Measurements from ENCODE around the gene GABRB1.
"Not testable (repeated sequence)": the region's sequence is repeated elsewhere in the genome, so short reads cannot be mapped to it uniquely, and the experiment has no call there.

GRCh38 chr4:47290873-47291272 is 259.5 kb downstream of the GABRB1 start:
- TF ChIP-seq, protein P1, sequence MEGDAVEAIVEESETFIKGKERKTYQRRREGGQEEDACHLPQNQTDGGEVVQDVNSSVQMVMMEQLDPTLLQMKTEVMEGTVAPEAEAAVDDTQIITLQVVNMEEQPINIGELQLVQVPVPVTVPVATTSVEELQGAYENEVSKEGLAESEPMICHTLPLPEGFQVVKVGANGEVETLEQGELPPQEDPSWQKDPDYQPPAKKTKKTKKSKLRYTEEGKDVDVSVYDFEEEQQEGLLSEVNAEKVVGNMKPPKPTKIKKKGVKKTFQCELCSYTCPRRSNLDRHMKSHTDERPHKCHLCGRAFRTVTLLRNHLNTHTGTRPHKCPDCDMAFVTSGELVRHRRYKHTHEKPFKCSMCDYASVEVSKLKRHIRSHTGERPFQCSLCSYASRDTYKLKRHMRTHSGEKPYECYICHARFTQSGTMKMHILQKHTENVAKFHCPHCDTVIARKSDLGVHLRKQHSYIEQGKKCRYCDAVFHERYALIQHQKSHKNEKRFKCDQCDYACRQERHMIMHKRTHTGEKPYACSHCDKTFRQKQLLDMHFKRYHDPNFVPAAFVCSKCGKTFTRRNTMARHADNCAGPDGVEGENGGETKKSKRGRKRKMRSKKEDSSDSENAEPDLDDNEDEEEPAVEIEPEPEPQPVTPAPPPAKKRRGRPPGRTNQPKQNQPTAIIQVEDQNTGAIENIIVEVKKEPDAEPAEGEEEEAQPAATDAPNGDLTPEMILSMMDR (IDR thresholded peaks at IDR 0.05): not testable (repeated sequence)
- TF ChIP-seq POLR2A (IDR thresholded peaks at IDR 0.05): not testable (repeated sequence)

All from right lobe of liver (tissue), 4 donors.